Astrocyte of the cerebellum (primary cell): ENCODE measurements around the gene NRCAM.

Experiments used
- DNase-seq: peaks from one replicate; pipeline ENCODE4 v3.0.0-alpha.2; 2011; ENCODE audit warnings: low read depth
- H3K4me3 ChIP-seq: 2 replicates; pipeline ENCODE4 v1.5.1; 2011; ENCODE audit warnings: mild to moderate bottlenecking, low read depth, low read length, moderate library complexity
- CTCF ChIP-seq: IDR thresholded peaks from 2 replicates; pipeline ENCODE4 v1.5.1; 2012; ENCODE audit warnings: low read length, low read depth, moderate library complexity, mild to moderate bottlenecking; ENCODE audit errors: missing control alignments
- in situ Hi-C: cut with HindIII; loops from 2 replicates; pipeline ENCODE4 v1.10.0; 2017; ENCODE audit warnings: low sequenced_read_pairs

NRCAM gene

DNA sequence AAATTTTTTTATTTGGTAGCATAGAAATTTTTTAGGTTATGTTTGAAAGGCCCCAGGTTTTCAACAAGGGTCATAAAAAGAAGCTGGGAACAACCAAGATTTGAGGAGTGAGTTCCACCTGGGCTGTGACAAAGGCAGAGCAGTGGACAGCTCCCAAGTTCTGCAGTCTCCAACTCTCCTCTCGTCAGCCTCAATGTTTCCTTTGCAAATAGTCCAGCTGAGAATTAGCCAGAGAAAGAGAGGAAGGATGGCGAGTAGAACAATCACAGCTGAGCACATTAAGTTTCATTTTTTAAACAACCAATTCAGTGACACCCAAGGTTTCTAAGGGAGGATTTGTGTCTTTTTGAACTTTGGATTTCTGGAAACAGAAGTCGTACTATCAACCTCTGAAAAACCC lies 143.2 kb downstream of the NRCAM start:
- no peak for DNase-seq
- no peak for TF ChIP-seq CTCF
- in situ Hi-C loops: no loop called here
- H3K4me3 ChIP-seq: no peak overlapping the region

GRCh38 chr7:108311446-108312168 lies 144.6 kb downstream of the NRCAM start:
- TF ChIP-seq CTCF: no peak
- in situ Hi-C loops: no loop called here
- no peak overlapping the region for H3K4me3 ChIP-seq
- peak; percentile 48 for DNase-seq

DNA sequence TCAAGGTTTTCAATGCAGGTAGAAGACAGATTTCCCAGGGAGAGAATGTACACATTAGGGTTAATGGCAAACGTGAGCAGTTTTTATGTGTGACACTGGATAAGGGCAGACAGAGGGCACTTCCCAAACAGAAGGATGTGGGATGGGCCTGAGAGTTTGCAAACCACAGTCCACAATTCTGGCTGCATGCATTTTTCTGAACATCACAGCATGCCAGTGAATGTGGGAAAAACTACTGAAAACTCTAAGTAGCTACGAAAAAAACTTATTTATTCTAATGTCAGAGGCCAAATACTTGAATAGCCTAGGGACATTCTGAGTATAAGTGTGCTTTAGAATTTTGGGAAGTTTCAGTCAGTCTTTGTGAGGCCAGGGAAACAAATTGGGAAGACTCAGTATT lies 145.9 kb downstream of the NRCAM start:
- DNase-seq: peak; percentile 53
- in situ Hi-C loops: no loop called here
- TF ChIP-seq CTCF: no peak
- H3K4me3 ChIP-seq: no peak overlapping the region

DNA sequence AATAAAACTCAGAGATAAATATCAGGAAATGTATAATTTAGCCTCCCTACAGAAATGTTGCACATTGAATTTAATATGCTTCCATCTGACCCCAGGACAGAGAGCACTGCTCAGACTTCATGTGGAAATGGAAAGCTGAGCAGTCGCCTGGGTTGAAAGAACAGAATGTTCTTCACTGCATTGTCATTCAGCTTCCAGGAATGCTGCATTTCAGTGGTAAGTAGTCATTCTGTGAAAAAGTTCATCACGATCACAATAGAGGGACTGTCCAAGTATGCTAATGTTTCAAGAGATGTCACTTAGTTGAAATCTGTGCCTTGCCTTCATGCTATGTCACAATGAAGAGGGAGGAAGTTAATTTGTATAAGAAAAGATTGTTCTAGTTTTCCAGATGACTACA lies 147.3 kb downstream of the NRCAM start:
- peak; percentile 19 for DNase-seq
- no peak overlapping the region for H3K4me3 ChIP-seq
- no peak for TF ChIP-seq CTCF
- in situ Hi-C loops: loop anchor here (5.0 kb wide), 1 partner anchor 73 kb away; no protein-coding TSS in a partner anchor

DNA sequence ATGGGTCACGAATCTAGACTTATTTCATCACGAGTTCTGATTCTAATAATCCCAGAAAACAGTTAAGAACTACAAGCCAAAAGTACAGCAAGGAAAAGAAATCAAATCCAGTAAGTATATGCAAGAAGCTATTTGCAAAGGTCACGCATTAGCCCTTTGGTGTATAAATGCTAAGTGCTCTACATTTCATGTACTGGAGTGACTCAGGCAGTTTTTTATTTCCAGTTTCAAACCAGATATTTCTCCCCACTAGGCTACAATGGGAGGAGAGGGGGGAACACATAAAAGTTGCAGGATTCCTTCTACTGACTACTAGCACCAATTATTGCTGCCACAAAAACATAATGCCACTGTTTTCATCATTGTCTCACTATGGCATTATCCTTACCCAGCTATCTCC lies 148.0 kb downstream of the NRCAM start:
- H3K4me3 ChIP-seq: no peak overlapping the region
- TF ChIP-seq CTCF: no peak
- DNase-seq: no peak
- in situ Hi-C loops: loop anchor here (5.0 kb wide), 1 partner anchor 74 kb away; no protein-coding TSS in a partner anchor

DNA sequence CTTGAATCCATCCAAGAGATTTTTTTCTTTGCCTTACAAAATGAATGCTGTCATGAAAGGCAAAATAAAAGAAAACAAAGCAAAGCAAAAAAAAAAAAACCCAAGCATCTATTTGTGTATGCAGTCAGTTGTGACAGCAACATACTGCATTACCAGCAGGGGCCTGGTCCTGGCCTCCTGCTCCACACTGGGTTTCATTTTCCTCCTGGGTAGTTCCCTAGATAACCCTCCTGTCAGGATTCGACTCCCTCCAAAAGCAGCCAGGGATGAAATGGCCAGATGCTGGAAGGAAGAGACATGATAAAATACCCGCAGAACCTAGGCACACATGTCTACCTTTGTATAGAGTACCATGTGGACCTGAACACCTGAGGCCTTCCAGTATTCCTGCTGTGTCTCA lies 148.6 kb downstream of the NRCAM start:
- no peak overlapping the region for H3K4me3 ChIP-seq
- no peak for DNase-seq
- in situ Hi-C loops: loop anchor here (5.0 kb wide), 1 partner anchor 75 kb away; no protein-coding TSS in a partner anchor
- TF ChIP-seq CTCF: no peak
